Liver (tissue), 3 donors: Measurements from ENCODE around the gene C2CD2.

Experiments
- CTCF ChIP-seq: fragments of 150-350 bp; IDR thresholded peaks from 2 replicates; pipeline ENCODE4 v1.5.1; 2017; ENCODE audit warnings: improper control_type of control experiment, low read depth, low read length; ENCODE audit not compliant: missing input control
- EGR1 ChIP-seq, 2 donors: IDR thresholded peaks; 2 replicates each; pipeline ENCODE4 v1.6.1; 2016 to 2018; ENCODE audit warnings: antibody characterized with exemption in 2 of 2, low read depth in 2 of 2
- JUND ChIP-seq, 2 donors: IDR thresholded peaks; 2 replicates each; pipeline ENCODE4 v1.6.1; 2016; ENCODE audit warnings: antibody characterized with exemption in 2 of 2
- MAX ChIP-seq: IDR thresholded peaks from 2 replicates; pipeline ENCODE4 v1.6.1; 2016; ENCODE audit warnings: antibody characterized with exemption
- RAD21 ChIP-seq, 2 donors: IDR thresholded peaks; 2 replicates each; pipeline ENCODE4 v1.6.1; 2016; ENCODE audit warnings: antibody characterized with exemption in 2 of 2, mild to moderate bottlenecking in 2 of 2
- SP1 ChIP-seq: IDR thresholded peaks from 2 replicates; pipeline ENCODE4 v1.6.1; 2018; ENCODE audit warnings: antibody characterized with exemption, mild to moderate bottlenecking
- YY1 ChIP-seq: IDR thresholded peaks from 2 replicates; pipeline ENCODE4 v1.6.1; 2016; ENCODE audit warnings: antibody characterized with exemption, mild to moderate bottlenecking
- TF ChIP-seq, protein P1 (sequence below): IDR thresholded peaks from 2 replicates; pipeline ENCODE4 v1.6.1; 2016; ENCODE audit warnings: antibody characterized with exemption
- TF ChIP-seq, protein P2 (sequence below): IDR thresholded peaks from 2 replicates; pipeline ENCODE4 v1.6.1; 2016; ENCODE audit warnings: antibody characterized with exemption, mild to moderate bottlenecking
- donor health status: healthy.
- donor health status: healthy.

- TF ChIP-seq EGR1 (IDR thresholded peaks at IDR 0.05; ENCODE audit: low read depth in 2 of 2) (no peak), CTCF (no peak), YY1 (no peak), JUND (IDR thresholded peaks at IDR 0.05) (no peak), SP1 (no peak), RAD21 (IDR thresholded peaks at IDR 0.05) (no peak), MAX (no peak)
- TF ChIP-seq, protein P1, sequence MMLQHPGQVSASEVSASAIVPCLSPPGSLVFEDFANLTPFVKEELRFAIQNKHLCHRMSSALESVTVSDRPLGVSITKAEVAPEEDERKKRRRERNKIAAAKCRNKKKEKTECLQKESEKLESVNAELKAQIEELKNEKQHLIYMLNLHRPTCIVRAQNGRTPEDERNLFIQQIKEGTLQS, result no peak
- TF ChIP-seq, protein P2, sequence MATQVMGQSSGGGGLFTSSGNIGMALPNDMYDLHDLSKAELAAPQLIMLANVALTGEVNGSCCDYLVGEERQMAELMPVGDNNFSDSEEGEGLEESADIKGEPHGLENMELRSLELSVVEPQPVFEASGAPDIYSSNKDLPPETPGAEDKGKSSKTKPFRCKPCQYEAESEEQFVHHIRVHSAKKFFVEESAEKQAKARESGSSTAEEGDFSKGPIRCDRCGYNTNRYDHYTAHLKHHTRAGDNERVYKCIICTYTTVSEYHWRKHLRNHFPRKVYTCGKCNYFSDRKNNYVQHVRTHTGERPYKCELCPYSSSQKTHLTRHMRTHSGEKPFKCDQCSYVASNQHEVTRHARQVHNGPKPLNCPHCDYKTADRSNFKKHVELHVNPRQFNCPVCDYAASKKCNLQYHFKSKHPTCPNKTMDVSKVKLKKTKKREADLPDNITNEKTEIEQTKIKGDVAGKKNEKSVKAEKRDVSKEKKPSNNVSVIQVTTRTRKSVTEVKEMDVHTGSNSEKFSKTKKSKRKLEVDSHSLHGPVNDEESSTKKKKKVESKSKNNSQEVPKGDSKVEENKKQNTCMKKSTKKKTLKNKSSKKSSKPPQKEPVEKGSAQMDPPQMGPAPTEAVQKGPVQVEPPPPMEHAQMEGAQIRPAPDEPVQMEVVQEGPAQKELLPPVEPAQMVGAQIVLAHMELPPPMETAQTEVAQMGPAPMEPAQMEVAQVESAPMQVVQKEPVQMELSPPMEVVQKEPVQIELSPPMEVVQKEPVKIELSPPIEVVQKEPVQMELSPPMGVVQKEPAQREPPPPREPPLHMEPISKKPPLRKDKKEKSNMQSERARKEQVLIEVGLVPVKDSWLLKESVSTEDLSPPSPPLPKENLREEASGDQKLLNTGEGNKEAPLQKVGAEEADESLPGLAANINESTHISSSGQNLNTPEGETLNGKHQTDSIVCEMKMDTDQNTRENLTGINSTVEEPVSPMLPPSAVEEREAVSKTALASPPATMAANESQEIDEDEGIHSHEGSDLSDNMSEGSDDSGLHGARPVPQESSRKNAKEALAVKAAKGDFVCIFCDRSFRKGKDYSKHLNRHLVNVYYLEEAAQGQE, result no peak
These were observed 84.0 kb downstream of the C2CD2 start for GRCh38 chr21:41869771-41870170.
